Body of pancreas (tissue), 4 donors: Measurements from ENCODE around the gene CD247.

Experiments
- POLR2A ChIP-seq, 3 donors: fragments of 450-650 bp; IDR thresholded peaks; one replicate each; pipeline ENCODE4 v1.6.1; 2016; ENCODE audit warnings: antibody characterized with exemption in 3 of 3, mild to moderate bottlenecking in 2 of 3
- TF ChIP-seq, protein P1 (sequence below), 7 experiments: fragments of 450-650 bp in 4 of 7; fragments of 200-600 bp in 3 of 7; sonication (generic) in 3 of 7; IDR thresholded peaks; one replicate each; pipeline ENCODE4 v1.5.1; 2016 to 2019; ENCODE audit warnings: antibody characterized with exemption in 7 of 7

DNA sequence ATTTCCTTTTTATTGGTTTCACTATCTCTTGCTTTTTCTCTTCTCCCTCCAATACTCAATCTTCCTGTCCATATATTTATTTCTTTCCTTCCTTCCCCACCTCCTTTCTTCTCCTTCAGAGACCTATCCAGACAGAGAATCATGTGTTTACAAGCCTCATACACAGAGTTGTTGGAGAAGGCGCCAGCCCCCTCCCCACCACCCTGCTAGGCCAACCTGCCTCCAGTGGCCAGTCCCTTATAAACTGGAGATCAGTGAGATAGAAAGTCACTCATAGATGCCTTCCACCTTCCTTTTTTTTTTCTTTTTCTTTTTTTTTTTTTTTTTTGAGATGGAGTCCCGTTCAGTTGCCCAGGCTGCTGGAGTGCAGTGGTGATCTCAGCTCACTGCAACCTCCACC is 53.3 kb downstream of the CD247 start:
- TF ChIP-seq, protein P1, sequence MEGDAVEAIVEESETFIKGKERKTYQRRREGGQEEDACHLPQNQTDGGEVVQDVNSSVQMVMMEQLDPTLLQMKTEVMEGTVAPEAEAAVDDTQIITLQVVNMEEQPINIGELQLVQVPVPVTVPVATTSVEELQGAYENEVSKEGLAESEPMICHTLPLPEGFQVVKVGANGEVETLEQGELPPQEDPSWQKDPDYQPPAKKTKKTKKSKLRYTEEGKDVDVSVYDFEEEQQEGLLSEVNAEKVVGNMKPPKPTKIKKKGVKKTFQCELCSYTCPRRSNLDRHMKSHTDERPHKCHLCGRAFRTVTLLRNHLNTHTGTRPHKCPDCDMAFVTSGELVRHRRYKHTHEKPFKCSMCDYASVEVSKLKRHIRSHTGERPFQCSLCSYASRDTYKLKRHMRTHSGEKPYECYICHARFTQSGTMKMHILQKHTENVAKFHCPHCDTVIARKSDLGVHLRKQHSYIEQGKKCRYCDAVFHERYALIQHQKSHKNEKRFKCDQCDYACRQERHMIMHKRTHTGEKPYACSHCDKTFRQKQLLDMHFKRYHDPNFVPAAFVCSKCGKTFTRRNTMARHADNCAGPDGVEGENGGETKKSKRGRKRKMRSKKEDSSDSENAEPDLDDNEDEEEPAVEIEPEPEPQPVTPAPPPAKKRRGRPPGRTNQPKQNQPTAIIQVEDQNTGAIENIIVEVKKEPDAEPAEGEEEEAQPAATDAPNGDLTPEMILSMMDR (IDR thresholded peaks at IDR 0.05), result no peak
- no peak for TF ChIP-seq POLR2A (IDR thresholded peaks at IDR 0.05)
